ENCODE measurements around the gene DEPDC5. TPM values are rescaled to one million over a fixed set of nuclear protein-coding genes. Genes with fewer than 3 reads are reported as not detected.

Gene DEPDC5
- total RNA-seq: 124 and 133 TPM in 2 replicates
- 41.3 TPM for total RNA-seq (2013)
- polyA plus RNA-seq: 35.5 and 39.9 TPM in 2 replicates
- polyA minus RNA-seq: 55.7 and 63.4 TPM in 2 replicates

GRCh38 chr22:31753634-31754501, at the start of gene DEPDC5:
TSS of gene DEPDC5 (plus strand) at chr22:31754019. CDS start at chr22:31754922, 903 bp downstream.
- CTCF ChIA-PET: interaction anchor here (0.6 to 1.4 kb wide), 3 partner anchors 77 to 216 kb away, joined by 3 to 5 read pairs (median 3); partner anchors contain the start of gene PISD
- Mint-ChIP-seq H3K9me3 (ENCODE audit: insufficient read depth) (no peaks in the 10 kb centered on the region), H3K27ac (peak within 1 kb of the TSS; percentile 100), H3K4me3 (peak within 1 kb of the TSS; percentile 99), H3K4me1 (peaks cover 44% of the 10 kb centered on the region), H3K27me3 (no peaks in the 10 kb centered on the region)
- POLR2A ChIA-PET: interaction anchor here (0.5 to 1.0 kb wide), 5 partner anchors 13 to 260 kb away, joined by 3 to 7 read pairs (median 5); partner anchors contain the start of gene PISD
- Histone ChIP-seq H3K27me3 (replicated peaks in 1 of 4; ENCODE audit: control extremely low read depth in 1 of 4, control insufficient read depth in 3 of 4, insufficient read depth in 4 of 4, low read length in 3 of 4) (no peaks in the 10 kb centered on the region), H3K36me3 (replicated peaks in 1 of 2; ENCODE audit: control extremely low read depth in 1 of 2, control insufficient read depth in 1 of 2, extremely low read depth in 1 of 2, insufficient read depth in 2 of 2, low read length in 1 of 2) (peaks cover 0 to 11% of the 10 kb centered on the region in 2 experiments), H3K4me1 (ENCODE audit: control insufficient read depth in 2 of 2, insufficient read depth in 2 of 2, low read length in 2 of 2) (peaks cover 31 to 35% of the 10 kb centered on the region in 2 donors), H2AFZ (ENCODE audit: insufficient read depth, low read depth, low read length, poor library complexity, severe bottlenecking) (peak within 1 kb of the TSS; percentile 87), H3K27ac (ENCODE audit: low read length in 2 of 2) (peak within 1 kb of the TSS; percentile 92 to 96), H3K9ac (ENCODE audit: low read length) (peak within 1 kb of the TSS; percentile 83), H3K4me2 (replicated peaks; ENCODE audit: low read depth, low read length, poor library complexity, severe bottlenecking) (peak within 1 kb of the TSS; percentile 87), H3K9me3 (ENCODE audit: control extremely low read depth in 1 of 3, control insufficient read depth in 2 of 3, insufficient read depth in 1 of 3, low read length in 2 of 3) (no peaks in the 10 kb centered on the region), H3K79me2 (ENCODE audit: control insufficient read depth, insufficient read depth, low read length) (peaks cover 36% of the 10 kb centered on the region), H3K4me3 (ENCODE audit: control extremely low read depth in 1 of 5, extremely low read depth in 1 of 5, insufficient read depth in 1 of 5, low read depth in 2 of 5, low read length in 4 of 5) (peak within 1 kb of the TSS; percentile 68 to 90 (median 88)), H4K20me1 (ENCODE audit: control insufficient read depth, insufficient read depth, low read length, poor library complexity, severe bottlenecking) (no peaks in the 10 kb centered on the region)
- DNase-seq (peak; percentile 98), ATAC-seq (ENCODE audit: low read depth) (peak; percentile 72)
- WGBS (ENCODE audit: insufficient coverage): under 1% methylated on average over 62 of the region's 65 CpGs
- intact Hi-C loops (cut with micrococcal nuclease): loop anchor here (2.0 to 5.0 kb wide), 6 partner anchors 38 to 1162 kb away; partner anchors contain the start of genes PATZ1, PES1, PIK3IP1 and RNF185
- TF ChIP-seq CTCF (IDR thresholded peaks at IDR 0.05) (no peak), EZH2 (IDR thresholded peaks at IDR 0.05; ENCODE audit: borderline replicate concordance, insufficient read depth, low read depth, low read length, poor library complexity, severe bottlenecking) (no peak)

- no peak for TF ChIP-seq EZH2 (IDR thresholded peaks at IDR 0.05; ENCODE audit: borderline replicate concordance, insufficient read depth, low read depth, low read length, poor library complexity, severe bottlenecking)
- no peak for TF ChIP-seq CTCF (IDR thresholded peaks at IDR 0.05)
- DNase-seq: no peak
- Mint-ChIP-seq H3K9me3 (ENCODE audit: insufficient read depth) (no peaks in the 10 kb centered on the region), H3K27ac (no peak overlapping the region), H3K27me3 (no peaks in the 10 kb centered on the region), H3K4me1 (no peaks in the 10 kb centered on the region), H3K4me3 (no peak overlapping the region)
- Histone ChIP-seq H2AFZ (ENCODE audit: insufficient read depth, low read depth, low read length, poor library complexity, severe bottlenecking) (no peak overlapping the region), H3K4me1 (ENCODE audit: control insufficient read depth in 2 of 2, insufficient read depth in 2 of 2, low read length in 2 of 2) (no peaks in the 10 kb centered on the region), H3K79me2 (ENCODE audit: control insufficient read depth, insufficient read depth, low read length) (peaks cover 29% of the 10 kb centered on the region), H3K9ac (ENCODE audit: low read length) (no peak overlapping the region), H3K36me3 (replicated peaks in 1 of 2; ENCODE audit: control extremely low read depth in 1 of 2, control insufficient read depth in 1 of 2, extremely low read depth in 1 of 2, insufficient read depth in 2 of 2, low read length in 1 of 2) (peaks cover 14 to 43% of the 10 kb centered on the region in 2 experiments), H3K9me3 (ENCODE audit: control extremely low read depth in 1 of 3, control insufficient read depth in 2 of 3, insufficient read depth in 1 of 3, low read length in 2 of 3) (no peaks in the 10 kb centered on the region), H3K4me3 (ENCODE audit: control extremely low read depth in 1 of 5, extremely low read depth in 1 of 5, insufficient read depth in 1 of 5, low read depth in 2 of 5, low read length in 4 of 5) (no peak overlapping the region), H3K4me2 (replicated peaks; ENCODE audit: low read depth, low read length, poor library complexity, severe bottlenecking) (no peak overlapping the region), H4K20me1 (ENCODE audit: control insufficient read depth, insufficient read depth, low read length, poor library complexity, severe bottlenecking) (peaks cover 13% of the 10 kb centered on the region), H3K27ac (ENCODE audit: low read length in 2 of 2) (no peak overlapping the region), H3K27me3 (replicated peaks in 1 of 4; ENCODE audit: control extremely low read depth in 1 of 4, control insufficient read depth in 3 of 4, insufficient read depth in 4 of 4, low read length in 3 of 4) (no peaks in the 10 kb centered on the region)
- 100% methylated on average over 1 of the region's 8 CpGs for WGBS (ENCODE audit: insufficient coverage)
- CTCF ChIA-PET: no interaction called here
- ATAC-seq (ENCODE audit: low read depth): no peak
- intact Hi-C loops (cut with micrococcal nuclease): no loop called here
- POLR2A ChIA-PET: no interaction called here
Observed at GRCh38 chr22:31707519-31707918, 46.3 kb upstream of the DEPDC5 start.

All from B cell (primary cell).